ENCODE measurements around the gene WDR53. TPM values are rescaled to one million over a fixed set of nuclear protein-coding genes. Genes with fewer than 3 reads are reported as not detected.

Gene WDR53
- total RNA-seq, 1 donor from 2014 or later: 8.9 TPM

GRCh38 chr3:196506687-196507086 lies 61.7 kb downstream of the WDR53 start:
- no peak for TF ChIP-seq CTCF (IDR thresholded peaks at IDR 0.05; ENCODE audit: insufficient read depth, low read length, poor library complexity, severe bottlenecking)
- Histone ChIP-seq H3K27me3 (ENCODE audit: control insufficient read depth, insufficient read depth, low read length) (no peaks in the 10 kb centered on the region), H3K36me3 (ENCODE audit: control insufficient read depth, insufficient read depth, low read length) (no peaks in the 10 kb centered on the region), H3K4me3 (ENCODE audit: low read depth, low read length) (no peak overlapping the region)
- no peak for DNase-seq (ENCODE audit: low read depth)

- no peaks in the 10 kb centered on the region for H3K27me3 ChIP-seq (ENCODE audit: control insufficient read depth, insufficient read depth, low read length)
- no peaks in the 10 kb centered on the region for H3K36me3 ChIP-seq (ENCODE audit: control insufficient read depth, insufficient read depth, low read length)
- no peak for DNase-seq (ENCODE audit: low read depth)
- no peak for TF ChIP-seq CTCF (IDR thresholded peaks at IDR 0.05; ENCODE audit: insufficient read depth, low read length, poor library complexity, severe bottlenecking)
- H3K4me3 ChIP-seq (ENCODE audit: low read depth, low read length): no peak overlapping the region
These were observed 63.8 kb downstream of the WDR53 start for GRCh38 chr3:196504556-196504955.

Other genes starting within 250 kb of the WDR53 start
- 3.5 and 7.8 TPM in 2 replicates for gene TM4SF19, start 230.2 kb downstream of the WDR53 start, total RNA-seq
- gene UBXN7, start 136.1 kb downstream of the WDR53 start, total RNA-seq: 13.0 and 16.4 TPM in 2 replicates
- 10.9 and 11.7 TPM in 2 replicates for gene RNF168, start 64.8 kb downstream of the WDR53 start, total RNA-seq
- gene SMCO1, start 53.2 kb downstream of the WDR53 start, total RNA-seq: not detected in 2 replicates
- gene FBXO45, start 106 bp upstream of the WDR53 start, total RNA-seq: 8.8 and 10.3 TPM in 2 replicates
- 1.8 and 2.5 TPM in 2 replicates for gene NRROS, start 71.1 kb upstream of the WDR53 start, total RNA-seq
- gene CEP19, start 143.7 kb upstream of the WDR53 start, total RNA-seq: 1.0 and 3.1 TPM in 2 replicates
- gene PIGX, start 143.8 kb upstream of the WDR53 start, total RNA-seq: 15.7 and 17.8 TPM in 2 replicates
- 50.6 and 51.4 TPM in 2 replicates for gene PAK2, start 171.3 kb upstream of the WDR53 start, total RNA-seq